ENCODE results near the gene CDR2.

DNA sequence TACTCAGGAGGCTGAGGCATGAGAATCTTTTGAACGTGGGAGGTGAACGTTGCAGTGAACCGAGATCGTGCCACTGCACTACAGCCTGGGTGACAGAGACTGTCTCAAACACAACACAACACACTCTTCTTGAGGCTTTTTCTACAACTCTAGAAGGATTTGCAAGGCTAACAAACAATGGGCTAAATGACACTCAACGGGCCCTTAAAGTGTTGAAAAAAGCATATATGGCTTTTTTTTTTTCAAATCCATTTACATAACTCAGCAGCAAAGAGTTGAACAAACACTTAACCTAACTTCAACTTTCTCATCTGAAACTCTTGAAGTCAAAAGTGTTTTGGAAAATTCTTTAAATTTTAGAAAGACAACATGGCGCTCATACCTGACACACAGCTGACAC lies 22.3 kb downstream of the CDR2 start:
- TF ChIP-seq, protein P1, sequence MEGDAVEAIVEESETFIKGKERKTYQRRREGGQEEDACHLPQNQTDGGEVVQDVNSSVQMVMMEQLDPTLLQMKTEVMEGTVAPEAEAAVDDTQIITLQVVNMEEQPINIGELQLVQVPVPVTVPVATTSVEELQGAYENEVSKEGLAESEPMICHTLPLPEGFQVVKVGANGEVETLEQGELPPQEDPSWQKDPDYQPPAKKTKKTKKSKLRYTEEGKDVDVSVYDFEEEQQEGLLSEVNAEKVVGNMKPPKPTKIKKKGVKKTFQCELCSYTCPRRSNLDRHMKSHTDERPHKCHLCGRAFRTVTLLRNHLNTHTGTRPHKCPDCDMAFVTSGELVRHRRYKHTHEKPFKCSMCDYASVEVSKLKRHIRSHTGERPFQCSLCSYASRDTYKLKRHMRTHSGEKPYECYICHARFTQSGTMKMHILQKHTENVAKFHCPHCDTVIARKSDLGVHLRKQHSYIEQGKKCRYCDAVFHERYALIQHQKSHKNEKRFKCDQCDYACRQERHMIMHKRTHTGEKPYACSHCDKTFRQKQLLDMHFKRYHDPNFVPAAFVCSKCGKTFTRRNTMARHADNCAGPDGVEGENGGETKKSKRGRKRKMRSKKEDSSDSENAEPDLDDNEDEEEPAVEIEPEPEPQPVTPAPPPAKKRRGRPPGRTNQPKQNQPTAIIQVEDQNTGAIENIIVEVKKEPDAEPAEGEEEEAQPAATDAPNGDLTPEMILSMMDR (IDR thresholded peaks at IDR 0.05; ENCODE audit: poor library complexity) = no peak
- TF ChIP-seq EZH2 (IDR thresholded peaks at IDR 0.05; ENCODE audit: borderline replicate concordance) = no peak
- no peak for TF ChIP-seq EZH2phosphoT487 (IDR thresholded peaks at IDR 0.05; ENCODE audit: low read depth, severe bottlenecking, unreplicated experiment)
